IMR-90 (cell line): ENCODE measurements around the gene NHLRC2. TPM values are rescaled to one million over a fixed set of nuclear protein-coding genes. Genes with fewer than 3 reads are reported as not detected.

Source experiments
- ATAC-seq: fragments of 200-7000 bp; cut with Tn5 transposase; 2 replicates; pipeline ENCODE4 v1.9.1; 2020; ENCODE audit warnings: low read depth, mild to moderate bottlenecking, moderate library complexity
- BruUV-seq: library from RNA; stranded (reverse); fragments of 400-500 nt; replicated peaks from 2 replicates; lab custom pipeline; 2021; lab: Mats Ljungman, UMichigan
- CTCF ChIA-PET: fragments of 300-600 bp; formaldehyde crosslinking; extraction: SDS; loops from one replicate; lab custom pipeline; 2021; ENCODE audit warnings: antibody characterized with exemption; lab: Yijun Ruan, JAX
- POLR2A ChIA-PET: fragments of 300-600 bp; sonication (Branson Sonifier 250); formaldehyde crosslinking; loops from one replicate; lab custom pipeline; 2022; ENCODE audit warnings: antibody characterized with exemption; ENCODE audit not compliant: unreplicated experiment; lab: Charles Lee
- DNase-seq: peaks from one replicate; pipeline ENCODE4 v3.0.0; 2013
- H2AFZ ChIP-seq: replicated peaks from 2 replicates; pipeline ENCODE3; 2013; ENCODE audit warnings: low read length, mild to moderate bottlenecking; ENCODE audit not compliant: poor library complexity
- H2AK5ac ChIP-seq: 2 replicates; pipeline ENCODE4 v1.6.1; 2013; ENCODE audit warnings: low read depth, low read length, inconsistent platforms
- H2AK9ac ChIP-seq: replicated peaks from 2 replicates; pipeline ENCODE3; 2013; ENCODE audit warnings: mild to moderate bottlenecking, low read depth, low read length, moderate library complexity; ENCODE audit not compliant: poor library complexity
- H2BK120ac ChIP-seq: 2 replicates; pipeline ENCODE4 v1.6.1; 2013; ENCODE audit warnings: low read depth, low read length, inconsistent platforms
- H2BK15ac ChIP-seq: 3 replicates; pipeline ENCODE4 v1.6.1; 2013; ENCODE audit warnings: low read depth, low read length, inconsistent platforms
- H2BK20ac ChIP-seq: 2 replicates; pipeline ENCODE4 v1.6.1; 2013; ENCODE audit warnings: low read depth, mild to moderate bottlenecking, inconsistent platforms, low read length, moderate library complexity
- H2BK5ac ChIP-seq: 2 replicates; pipeline ENCODE4 v1.6.1; 2013; ENCODE audit warnings: mild to moderate bottlenecking, low read depth, low read length, inconsistent platforms; ENCODE audit not compliant: poor library complexity, severe bottlenecking
- H3K14ac ChIP-seq: replicated peaks from 2 replicates; pipeline ENCODE4 v1.6.1; 2013; ENCODE audit warnings: low read depth, low read length, inconsistent platforms
- H3K18ac ChIP-seq: 2 replicates; pipeline ENCODE4 v1.6.1; 2013; ENCODE audit warnings: low read depth, low read length, control low read depth
- H3K23ac ChIP-seq: 2 replicates; pipeline ENCODE4 v1.6.1; 2013; ENCODE audit warnings: low read depth, low read length, inconsistent platforms
- H3K27ac ChIP-seq: 2 replicates; pipeline ENCODE4 v1.5.1; 2013; ENCODE audit warnings: mild to moderate bottlenecking, control low read depth, low read length; ENCODE audit not compliant: insufficient read depth
- H3K27me3 ChIP-seq: 2 replicates; pipeline ENCODE4 v1.6.1; 2013; ENCODE audit warnings: low read length; ENCODE audit not compliant: control insufficient read depth, insufficient read depth
- H3K36me3 ChIP-seq: 2 replicates; pipeline ENCODE4 v1.6.1; 2013; ENCODE audit warnings: low read length, mixed read lengths; ENCODE audit not compliant: control insufficient read depth, insufficient read depth
- H3K4ac ChIP-seq: 2 replicates; pipeline ENCODE4 v1.6.1; 2013; ENCODE audit warnings: low read depth, low read length, inconsistent platforms
- H3K4me1 ChIP-seq: 2 replicates; pipeline ENCODE4 v1.6.1; 2013; ENCODE audit warnings: low read length, mixed read lengths; ENCODE audit not compliant: control insufficient read depth, insufficient read depth
- H3K4me2 ChIP-seq: 2 replicates; pipeline ENCODE4 v1.6.1; 2013; ENCODE audit warnings: low read depth, mild to moderate bottlenecking, control low read depth, low read length, moderate library complexity
- H3K4me3 ChIP-seq: 2 replicates; pipeline ENCODE4 v1.5.1; 2013; ENCODE audit warnings: low read depth, mild to moderate bottlenecking, control low read depth, low read length, moderate library complexity; ENCODE audit not compliant: insufficient read depth
- H3K56ac ChIP-seq: 2 replicates; pipeline ENCODE4 v1.6.1; 2013; ENCODE audit warnings: low read length, inconsistent platforms; ENCODE audit not compliant: insufficient read depth; ENCODE audit errors: extremely low read depth
- H3K79me1 ChIP-seq, 2 experiments: 2 replicates each; pipeline ENCODE4 v1.6.1; 2013; ENCODE audit warnings: low read length in 2 of 2, inconsistent platforms in 1 of 2, low read depth in 1 of 2
- H3K9ac ChIP-seq: 2 replicates; pipeline ENCODE4 v1.6.1; 2013; ENCODE audit warnings: low read depth, low read length, control low read depth
- H3K9me1 ChIP-seq: 2 replicates; pipeline ENCODE4 v1.6.1; 2013; ENCODE audit warnings: low read length, inconsistent platforms; ENCODE audit not compliant: insufficient read depth
- H3K9me3 ChIP-seq: 2 replicates; pipeline ENCODE4 v1.6.1; 2013; ENCODE audit warnings: low read length; ENCODE audit not compliant: control insufficient read depth, insufficient read depth
- H4K20me1 ChIP-seq: 2 replicates; pipeline ENCODE4 v1.6.1; 2013; ENCODE audit warnings: low read length, inconsistent platforms; ENCODE audit not compliant: insufficient read depth
- H4K5ac ChIP-seq: 2 replicates; pipeline ENCODE4 v1.6.1; 2013; ENCODE audit warnings: mild to moderate bottlenecking, low read depth, low read length, control low read depth
- H4K8ac ChIP-seq, 2 experiments: 2 replicates each; pipeline ENCODE4 v1.6.1; 2013; ENCODE audit warnings: low read depth in 2 of 2, low read length in 2 of 2, control low read depth in 1 of 2, inconsistent platforms in 1 of 2
- H4K91ac ChIP-seq: 2 replicates; pipeline ENCODE4 v1.6.1; 2013; ENCODE audit warnings: low read depth, low read length, inconsistent platforms; ENCODE audit not compliant: insufficient read depth
- FOS ChIP-seq: fragments of 150-350 bp; IDR thresholded peaks from 2 replicates; pipeline ENCODE4 v1.6.1; 2016; ENCODE audit warnings: low read depth, low read length
- MAZ ChIP-seq: IDR thresholded peaks from 2 replicates; pipeline ENCODE4 v1.6.1; 2012; ENCODE audit warnings: low read depth, mild to moderate bottlenecking, low read length, improper control_type of control experiment, moderate library complexity, borderline replicate concordance
- WGBS, 2 experiments: methylation state at CpG; one replicate each; pipeline versions ENCODE4 v1.1.5 to v1.1.7; 2013; ENCODE audit warnings: missing lambda C conversion rate in 2 of 2; ENCODE audit not compliant: insufficient read length in 1 of 2; ENCODE audit errors: extremely low coverage in 2 of 2; 5-methylcytosine and 5-hydroxymethylcytosine counted together
- dilution Hi-C: fragments of 300-500 bp; cut with HindIII; formaldehyde crosslinking; loops from one replicate; pipeline ENCODE4 v1.14.3; 2018; ENCODE audit warnings: low sequenced_read_pairs; ENCODE audit not compliant: unreplicated experiment
- in situ Hi-C: fragments of 300-500 bp; cut with MboI; formaldehyde crosslinking; loops from 3 replicates; pipeline ENCODE4 v1.14.3; 2019; ENCODE audit warnings: low sequenced_read_pairs, inconsistent platforms, mixed read lengths
- intact Hi-C: fragments of 100-400 bp; cut with micrococcal nuclease; formaldehyde crosslinking; loops from 2 replicates; pipeline ENCODE4 v1.10.0; 2022
- polyA plus RNA-seq, 3 experiments: library from polyadenylated mRNA; depleted of rRNA; stranded (reverse); fragments of >200 nt; gene quantifications; 2 replicates each; pipeline ENCODE4 v1.2.3, GENCODE V29; 2012; ENCODE audit warnings: low replicate concordance in 1 of 3
- total RNA-seq: library from RNA; depleted of rRNA; stranded (reverse); fragments of >200 nt; gene quantifications from 2 replicates; pipeline ENCODE4 v1.2.3, GENCODE V29; 2012
- TF ChIP-seq, protein P1 (sequence below): fragments of 150-350 bp; IDR thresholded peaks from 2 replicates; pipeline ENCODE4 v1.6.1; 2017; ENCODE audit warnings: mild to moderate bottlenecking, antibody characterized with exemption, low read length, low read depth

NHLRC2 gene
- total and polyA plus RNA-seq, 2 of the 4 experiments (the other 2 are of a cell fraction) = 3.0 to 11.8 TPM

DNA sequence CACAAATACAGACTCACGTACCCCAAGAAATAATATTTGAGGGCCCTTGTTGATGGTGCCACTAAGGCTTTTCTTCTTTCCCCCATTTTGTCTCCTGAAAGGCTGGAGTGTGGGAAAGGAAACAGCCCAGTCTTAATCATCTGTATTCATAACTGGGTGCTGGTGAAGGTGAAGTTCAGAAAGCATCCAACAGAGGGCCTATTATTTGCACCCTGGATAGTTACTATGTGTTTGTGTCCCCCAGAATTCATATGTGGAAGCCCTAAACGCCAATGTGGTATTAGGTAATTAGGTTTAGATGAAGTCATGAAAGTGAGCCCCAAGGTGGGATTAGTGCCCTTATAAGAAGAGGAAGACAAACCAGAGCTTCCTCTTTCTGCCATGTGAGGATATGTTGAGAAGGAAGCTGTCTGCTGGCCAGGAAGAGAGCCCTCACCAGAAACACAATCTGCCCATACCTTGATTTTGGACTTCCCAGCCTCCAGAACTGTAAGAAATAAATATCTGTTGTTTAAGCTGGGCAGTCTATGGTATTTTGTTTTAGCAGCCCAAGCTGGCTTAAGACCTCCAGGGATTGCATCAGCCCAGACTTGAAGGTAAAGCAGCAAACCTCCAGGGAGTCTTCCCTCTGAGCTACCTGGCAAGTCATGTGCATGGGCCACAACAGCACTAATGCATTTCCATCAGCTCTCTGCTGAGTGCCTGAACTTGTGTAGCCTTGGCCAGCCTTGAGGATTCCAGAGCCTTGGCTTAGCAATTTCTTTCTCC, 99.2 kb downstream of the NHLRC2 start:
- no TSS peak for BruUV-seq
- intact Hi-C loops (loop anchor here (10.0 kb wide), 1 partner anchor 249 kb away; no protein-coding TSS in a partner anchor), in situ Hi-C loops (no loop called here), dilution Hi-C loops (no loop called here)
- ChIA-PET POLR2A (no interaction called here), CTCF (interaction anchor here (0.5 to 1.1 kb wide), 2 partner anchors 22 to 94 kb away, joined by 3 to 4 read pairs; no protein-coding TSS in a partner anchor)
- no peak overlapping the region for H2BK5ac ChIP-seq
- no CpG with 5 or more reads among the region's 2 CpGs for WGBS, 2 experiments
- peak overlapping the region; percentile 18; the same call in 1 of the 2 replicates for H3K4ac ChIP-seq
- DNase-seq = no peak
- H3K23ac ChIP-seq = no peak overlapping the region
- ATAC-seq = no peak
- H4K8ac ChIP-seq = no peak overlapping the region
- H3K14ac ChIP-seq = no peak overlapping the region
- no peaks in the 10 kb centered on the region for H4K20me1 ChIP-seq
- no peaks in the 10 kb centered on the region for H3K9me3 ChIP-seq
- no peak overlapping the region for H3K56ac ChIP-seq
- no peak overlapping the region for H3K4me3 ChIP-seq
- no peak overlapping the region for H2BK15ac ChIP-seq
- no peak overlapping the region for H2BK20ac ChIP-seq
- no peak overlapping the region for H2AK9ac ChIP-seq
- peak overlapping the region; percentile 59; the same call in 1 of the 2 replicates for H4K91ac ChIP-seq
- no peaks in the 10 kb centered on the region for H3K36me3 ChIP-seq
- peaks cover 10% of the 10 kb centered on the region; the same call in 1 of the 2 replicates for H3K9me1 ChIP-seq
- no peak overlapping the region for H3K18ac ChIP-seq
- no peak overlapping the region for H2AFZ ChIP-seq
- H3K9ac ChIP-seq = no peak overlapping the region
- no peak overlapping the region for H3K4me2 ChIP-seq
- H3K27me3 ChIP-seq = no peaks in the 10 kb centered on the region
- peaks cover 11% of the 10 kb centered on the region for H3K4me1 ChIP-seq
- H2AK5ac ChIP-seq = no peak overlapping the region
- TF ChIP-seq MAZ = no peak
- TF ChIP-seq, protein P1, sequence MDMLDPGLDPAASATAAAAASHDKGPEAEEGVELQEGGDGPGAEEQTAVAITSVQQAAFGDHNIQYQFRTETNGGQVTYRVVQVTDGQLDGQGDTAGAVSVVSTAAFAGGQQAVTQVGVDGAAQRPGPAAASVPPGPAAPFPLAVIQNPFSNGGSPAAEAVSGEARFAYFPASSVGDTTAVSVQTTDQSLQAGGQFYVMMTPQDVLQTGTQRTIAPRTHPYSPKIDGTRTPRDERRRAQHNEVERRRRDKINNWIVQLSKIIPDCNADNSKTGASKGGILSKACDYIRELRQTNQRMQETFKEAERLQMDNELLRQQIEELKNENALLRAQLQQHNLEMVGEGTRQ = no peak
- TF ChIP-seq FOS = no peak
- H4K5ac ChIP-seq = no peak overlapping the region
- H3K79me1 ChIP-seq = no peaks in the 10 kb centered on the region
- no peak overlapping the region for H2BK120ac ChIP-seq
- no peak overlapping the region for H3K27ac ChIP-seq
